LNCaP clone FGC (cell line): ENCODE results near the gene PPM1L.

Experiments used
- DNase-seq: peaks from one replicate; pipeline ENCODE4 v3.0.0-alpha.2; 2011; ENCODE audit warnings: low read depth
- H3K4me3 ChIP-seq: 2 replicates; pipeline ENCODE4 v1.5.1; 2011; ENCODE audit warnings: mild to moderate bottlenecking, low read depth, low read length, control low read depth
- CTCF ChIP-seq: IDR thresholded peaks from 2 replicates; pipeline ENCODE4 v1.5.1; 2012; ENCODE audit warnings: mild to moderate bottlenecking; ENCODE audit not compliant: control insufficient read depth, insufficient read depth; ENCODE audit errors: extremely low read depth

The PPM1L gene

GRCh38 chr3:160748787-160749186, 7.2 kb upstream of the PPM1L start:
- no peak overlapping the region for H3K4me3 ChIP-seq
- DNase-seq, result no peak
- TF ChIP-seq CTCF, result no peak

GRCh38 chr3:160753953-160754352, 2.1 kb upstream of the PPM1L start:
- peak overlapping the region; percentile 58 for H3K4me3 ChIP-seq
- TF ChIP-seq CTCF, result no peak
- DNase-seq, result no peak

GRCh38 chr3:160754371-160754854, 1.6 kb upstream of the PPM1L start:
- TF ChIP-seq CTCF, result no peak
- peak overlapping the region; percentile 58 for H3K4me3 ChIP-seq
- peak; percentile 18 for DNase-seq

GRCh38 chr3:160754855-160755747, 930 bp upstream of the PPM1L start:
- H3K4me3 ChIP-seq, result peak overlapping the region; percentile 58
- no peak for TF ChIP-seq CTCF
- peak; percentile 69 for DNase-seq

GRCh38 chr3:160757233-160758106, 1.4 kb downstream of the PPM1L start:
- no peak for TF ChIP-seq CTCF
- no peak overlapping the region for H3K4me3 ChIP-seq
- DNase-seq, result no peak

- no peak overlapping the region for H3K4me3 ChIP-seq
- DNase-seq, result no peak
- TF ChIP-seq CTCF, result peak; percentile 13; the same call in 1 of the 2 replicates
These were observed 3.0 kb downstream of the PPM1L start for GRCh38 chr3:160758929-160759577.
